Kidney epithelial cell (primary cell): ENCODE measurements around the gene XK. TPM values are rescaled to one million over a fixed set of nuclear protein-coding genes. Genes with fewer than 3 reads are reported as not detected.
A peak's percentile ranks its signal among the peaks of the same experiment; 100 is the strongest.

Experiments
- DNase-seq: peaks from one replicate; pipeline ENCODE4 v3.0.0-alpha.2; 2010; ENCODE audit warnings: low read depth
- H3K27me3 ChIP-seq: 2 replicates; pipeline ENCODE4 v1.6.0; 2011; ENCODE audit warnings: low read length; ENCODE audit not compliant: control insufficient read depth, insufficient read depth
- H3K36me3 ChIP-seq: 2 replicates; pipeline ENCODE4 v1.5.1; 2011; ENCODE audit warnings: low read length; ENCODE audit not compliant: control insufficient read depth, insufficient read depth
- H3K4me3 ChIP-seq: 2 replicates; pipeline ENCODE4 v1.5.1; 2011; ENCODE audit warnings: low read depth, mild to moderate bottlenecking, control low read depth, low read length
- total RNA-seq: library from RNA; depleted of rRNA; stranded (reverse); fragments of >200 nt; gene quantifications from 2 replicates; pipeline ENCODE4 v1.2.3, GENCODE V29; 2015
- TF ChIP-seq, protein P1 (sequence below): IDR thresholded peaks from 2 replicates; pipeline ENCODE4 v1.5.1; 2011; ENCODE audit warnings: mild to moderate bottlenecking, moderate library complexity, low read length, control low read depth, inconsistent platforms; ENCODE audit not compliant: insufficient read depth, poor library complexity, severe bottlenecking

XK gene
- total RNA-seq, 1 donor from 2014 or later: 1.1 TPM

DNA sequence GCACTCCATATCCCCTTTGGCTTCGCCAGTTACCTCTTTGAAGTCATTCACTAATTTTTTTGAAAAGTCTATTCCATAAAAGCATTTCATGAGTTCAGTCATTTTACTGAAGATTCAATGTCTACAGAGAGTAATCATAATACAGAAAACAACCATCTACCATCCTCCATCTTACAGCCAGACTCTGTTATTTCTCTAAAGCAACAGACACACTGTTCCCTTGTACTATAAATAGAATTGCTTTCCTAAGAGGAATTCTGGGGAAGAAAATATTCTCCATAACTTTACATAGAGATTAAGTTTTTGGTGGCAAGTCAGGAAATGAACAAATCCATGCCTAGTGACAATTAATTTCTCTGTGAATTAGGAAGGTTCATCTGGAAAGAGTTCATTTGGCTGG lies 37.0 kb downstream of the XK start:
- TF ChIP-seq, protein P1, sequence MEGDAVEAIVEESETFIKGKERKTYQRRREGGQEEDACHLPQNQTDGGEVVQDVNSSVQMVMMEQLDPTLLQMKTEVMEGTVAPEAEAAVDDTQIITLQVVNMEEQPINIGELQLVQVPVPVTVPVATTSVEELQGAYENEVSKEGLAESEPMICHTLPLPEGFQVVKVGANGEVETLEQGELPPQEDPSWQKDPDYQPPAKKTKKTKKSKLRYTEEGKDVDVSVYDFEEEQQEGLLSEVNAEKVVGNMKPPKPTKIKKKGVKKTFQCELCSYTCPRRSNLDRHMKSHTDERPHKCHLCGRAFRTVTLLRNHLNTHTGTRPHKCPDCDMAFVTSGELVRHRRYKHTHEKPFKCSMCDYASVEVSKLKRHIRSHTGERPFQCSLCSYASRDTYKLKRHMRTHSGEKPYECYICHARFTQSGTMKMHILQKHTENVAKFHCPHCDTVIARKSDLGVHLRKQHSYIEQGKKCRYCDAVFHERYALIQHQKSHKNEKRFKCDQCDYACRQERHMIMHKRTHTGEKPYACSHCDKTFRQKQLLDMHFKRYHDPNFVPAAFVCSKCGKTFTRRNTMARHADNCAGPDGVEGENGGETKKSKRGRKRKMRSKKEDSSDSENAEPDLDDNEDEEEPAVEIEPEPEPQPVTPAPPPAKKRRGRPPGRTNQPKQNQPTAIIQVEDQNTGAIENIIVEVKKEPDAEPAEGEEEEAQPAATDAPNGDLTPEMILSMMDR: no peak
- H3K36me3 ChIP-seq: no peaks in the 10 kb centered on the region
- DNase-seq: no peak
- no peak overlapping the region for H3K4me3 ChIP-seq
- no peaks in the 10 kb centered on the region for H3K27me3 ChIP-seq

DNA sequence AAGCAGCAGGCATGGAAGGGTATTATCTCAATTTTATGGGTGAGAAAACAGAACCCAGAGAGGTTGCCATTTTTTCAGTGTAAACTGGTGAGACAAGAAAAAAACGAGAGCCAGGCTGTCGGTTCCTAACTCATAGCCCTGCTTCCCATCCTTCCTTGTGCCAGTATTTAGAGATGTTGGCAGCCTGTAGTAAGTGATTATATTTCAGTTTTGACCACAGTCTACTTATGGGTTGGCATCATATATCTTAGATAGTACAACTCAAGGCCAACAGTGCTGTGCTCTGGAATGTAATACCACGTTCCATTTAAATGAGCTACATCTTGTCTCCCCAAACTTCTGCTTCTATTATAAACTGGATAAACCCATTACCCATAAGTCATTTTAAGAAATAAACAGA lies 40.8 kb downstream of the XK start:
- Histone ChIP-seq H3K36me3 (no peaks in the 10 kb centered on the region), H3K27me3 (no peaks in the 10 kb centered on the region), H3K4me3 (no peak overlapping the region)
- no peak for DNase-seq
- TF ChIP-seq, protein P1: no peak

DNA sequence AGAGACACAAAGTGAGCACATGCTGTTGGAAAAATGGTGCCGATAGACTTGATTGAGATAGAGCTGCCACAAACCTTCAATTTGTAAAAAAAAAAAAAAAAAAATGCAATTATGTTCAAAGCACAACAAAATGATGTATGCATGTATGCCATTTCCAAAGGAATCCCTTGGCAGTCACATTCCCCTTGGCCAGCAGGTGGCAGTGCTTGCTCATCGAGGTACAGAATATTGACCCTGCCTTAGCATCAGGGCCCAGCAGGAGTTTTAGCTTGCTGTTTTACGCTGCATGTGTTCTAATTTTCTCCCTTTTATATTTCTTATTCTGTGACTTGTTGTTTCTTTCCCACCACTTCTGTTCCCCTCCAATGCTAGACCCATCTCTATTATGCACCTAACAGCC lies 59.8 kb downstream of the XK start:
- Histone ChIP-seq H3K4me3 (no peak overlapping the region), H3K27me3 (no peaks in the 10 kb centered on the region), H3K36me3 (no peaks in the 10 kb centered on the region)
- TF ChIP-seq, protein P1: peak; percentile 81
- peak; percentile 9 for DNase-seq

DNA sequence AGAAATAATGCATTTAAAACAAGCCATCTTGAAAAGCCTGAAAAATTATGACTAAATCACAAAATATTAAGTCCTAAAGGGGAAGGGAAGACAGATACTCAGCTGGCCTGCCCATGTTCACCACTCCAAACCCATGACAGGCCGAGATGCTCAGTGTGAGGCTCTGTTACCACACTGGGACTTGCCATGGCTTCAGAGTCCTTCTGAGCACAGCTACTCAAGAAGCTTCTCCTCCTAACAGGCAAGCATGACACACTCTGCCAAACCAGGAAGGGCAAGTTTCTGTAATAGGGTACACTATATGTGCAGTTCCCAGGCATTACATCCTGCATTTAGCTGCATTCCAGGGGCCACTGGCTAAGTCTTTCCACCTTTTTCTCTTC lies 60.2 kb downstream of the XK start:
- no peaks in the 10 kb centered on the region for H3K27me3 ChIP-seq
- no peaks in the 10 kb centered on the region for H3K36me3 ChIP-seq
- DNase-seq: no peak
- no peak overlapping the region for H3K4me3 ChIP-seq
- TF ChIP-seq, protein P1: no peak

DNA sequence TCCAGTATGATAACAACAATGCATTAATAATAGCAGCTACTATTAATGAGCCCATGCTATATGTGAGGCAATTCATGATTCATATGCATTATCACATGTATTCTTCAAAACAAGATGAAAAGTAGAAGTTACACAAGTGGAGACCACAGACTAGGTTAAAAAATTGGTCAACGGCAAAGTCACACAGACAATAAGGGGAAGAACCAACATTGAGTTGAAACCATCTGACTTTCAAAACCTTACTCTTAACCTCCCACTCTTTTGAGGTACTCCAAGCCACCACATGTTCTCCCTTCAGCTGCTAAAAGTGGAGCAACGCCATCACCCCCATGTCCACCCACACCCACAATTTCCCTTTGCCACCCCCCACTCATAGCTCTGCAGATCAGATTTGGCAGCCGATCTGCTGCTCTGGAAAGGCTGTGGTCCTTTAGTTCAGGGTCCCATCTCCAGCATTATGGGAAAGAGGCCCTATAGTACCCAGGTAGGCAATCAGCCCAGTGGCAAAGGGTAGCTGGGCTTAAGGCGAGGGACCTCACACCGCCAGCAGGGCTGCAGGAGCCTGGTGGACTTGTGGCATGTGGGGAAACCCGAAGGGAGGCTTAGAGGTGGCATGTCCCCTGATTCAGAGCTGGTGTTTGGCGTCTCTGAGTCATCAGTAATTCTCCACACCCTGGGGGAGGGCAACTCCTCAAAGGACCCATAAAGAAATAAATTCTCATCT lies 60.8 kb downstream of the XK start:
- TF ChIP-seq, protein P1: no peak
- H3K4me3 ChIP-seq: no peak overlapping the region
- no peak for DNase-seq

DNA sequence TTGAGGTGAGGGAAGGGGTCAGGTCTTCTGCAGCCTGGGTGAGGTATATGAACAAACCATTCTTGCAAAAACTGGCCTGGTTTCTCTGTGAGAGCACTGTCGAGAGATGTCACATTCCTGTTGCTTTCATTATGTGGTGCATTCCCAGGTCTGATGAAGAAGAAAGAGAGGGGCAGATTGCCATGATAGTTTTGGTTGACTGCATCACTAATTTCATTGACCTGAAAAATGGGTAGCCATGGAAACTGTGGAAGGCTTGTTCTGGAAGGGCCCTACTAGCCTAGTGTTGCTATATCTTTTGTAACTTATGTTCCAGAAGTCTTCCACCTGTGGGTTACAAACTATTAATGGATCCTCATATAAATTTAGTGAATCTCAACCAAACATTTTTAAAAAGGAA lies 61.4 kb downstream of the XK start:
- H3K36me3 ChIP-seq: no peaks in the 10 kb centered on the region
- H3K27me3 ChIP-seq: no peaks in the 10 kb centered on the region
- TF ChIP-seq, protein P1: no peak
- peak; percentile 7 for DNase-seq
- H3K4me3 ChIP-seq: no peak overlapping the region

More for the DNA sequence above, 60.8 kb downstream of the XK start:
- no peaks in the 10 kb centered on the region for H3K36me3 ChIP-seq
- no peaks in the 10 kb centered on the region for H3K27me3 ChIP-seq
